Measurements from ENCODE around the gene DCAF5. TPM values are rescaled to one million over a fixed set of nuclear protein-coding genes. Genes with fewer than 3 reads are reported as not detected.

DCAF5 gene
- total RNA-seq, 1 experiment from 2014 or later, result 9.0 TPM

GRCh38 chr14:69004731-69005431 lies 148.0 kb downstream of the DCAF5 start:
- in situ Hi-C loops (cut with HindIII; ENCODE audit: low pct_unique_long_range_greater_than_20kb, low sequenced_read_pairs), result no loop called here
- no peak for DNase-seq (ENCODE audit: low read depth)

- in situ Hi-C loops (cut with HindIII; ENCODE audit: low pct_unique_long_range_greater_than_20kb, low sequenced_read_pairs), result no loop called here
- no peak for DNase-seq (ENCODE audit: low read depth)
Measured at GRCh38 chr14:69003626-69004025, 149.3 kb downstream of the DCAF5 start.

GRCh38 chr14:69002069-69002468 lies 150.8 kb downstream of the DCAF5 start:
- in situ Hi-C loops (cut with HindIII; ENCODE audit: low pct_unique_long_range_greater_than_20kb, low sequenced_read_pairs), result no loop called here
- no peak for DNase-seq (ENCODE audit: low read depth)

- in situ Hi-C loops (cut with HindIII; ENCODE audit: low pct_unique_long_range_greater_than_20kb, low sequenced_read_pairs), result no loop called here
- DNase-seq (ENCODE audit: low read depth), result no peak
Measured at GRCh38 chr14:69001375-69001774, 151.5 kb downstream of the DCAF5 start.

Other genes with a start within 250 kb of the DCAF5 start
- gene ACTN1, start 173.8 kb downstream of the DCAF5 start, total RNA-seq (2014; rRNA removed; shearing (Covaris generic); ENCODE audit: low replicate concordance), result 53.5 and 57.0 TPM in 2 replicates
- 10.3 and 13.0 TPM in 2 replicates for gene EXD2, start 38.4 kb upstream of the DCAF5 start, total RNA-seq (2014; rRNA removed; shearing (Covaris generic); ENCODE audit: low replicate concordance)
- not detected in 2 replicates for gene GALNT16, start 107.0 kb upstream of the DCAF5 start, total RNA-seq (2014; rRNA removed; shearing (Covaris generic); ENCODE audit: low replicate concordance)
- gene ERH, start 245.2 kb upstream of the DCAF5 start, total RNA-seq (2014; rRNA removed; shearing (Covaris generic); ENCODE audit: low replicate concordance), result 173 and 187 TPM in 2 replicates
- 56.4 and 75.9 TPM in 2 replicates for gene SLC39A9, start 245.6 kb upstream of the DCAF5 start, total RNA-seq (2014; rRNA removed; shearing (Covaris generic); ENCODE audit: low replicate concordance)

All from Caki2 (cell line).